ENCODE measurements around the gene CD82.

Gene CD82

DNA sequence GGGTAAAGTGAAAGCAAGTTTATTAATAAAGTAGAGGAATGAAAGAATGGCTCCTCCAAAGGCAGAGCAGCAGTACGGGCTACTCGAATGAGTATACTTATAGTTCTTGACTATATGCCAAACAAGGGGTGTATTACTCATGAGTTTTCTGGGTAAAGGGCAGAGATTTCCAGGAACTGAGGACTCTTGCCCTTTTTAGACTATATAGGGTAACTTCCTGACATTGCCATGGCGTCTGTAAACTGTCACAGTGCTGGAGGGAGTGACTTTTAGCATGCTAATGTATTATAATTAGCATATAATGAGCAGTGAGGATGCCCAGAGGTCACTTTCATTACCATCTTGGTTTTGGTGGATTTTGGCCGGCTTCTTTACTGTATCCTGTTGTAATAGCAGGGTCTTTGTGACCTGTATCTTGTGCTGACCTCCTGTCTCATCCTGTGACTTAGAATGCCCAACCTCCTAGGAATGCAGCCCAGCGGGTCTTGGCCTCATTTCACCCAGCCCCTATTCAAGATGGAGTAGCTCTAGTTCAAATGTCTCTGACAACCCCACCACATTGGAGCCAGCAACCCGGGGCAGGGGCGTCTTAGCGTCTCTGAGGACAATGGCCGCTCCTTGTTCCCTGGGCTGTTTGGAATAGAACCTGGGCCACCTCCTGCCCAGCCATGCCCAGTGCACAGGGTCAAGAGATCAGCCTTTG, 34.9 kb upstream of the CD82 start:
- no peaks in the 10 kb centered on the region for H3K36me3 ChIP-seq (ENCODE audit: insufficient read depth, low read length)
- H3K27ac ChIP-seq, result no peak overlapping the region
- DNase-seq (ENCODE audit: low read depth, low spot score), result no peak
- H3K9me3 ChIP-seq (ENCODE audit: low read depth, low read length), result no peaks in the 10 kb centered on the region
- H3K9ac ChIP-seq (ENCODE audit: insufficient read length), result no peak overlapping the region
- TF ChIP-seq EZH2 (IDR thresholded peaks at IDR 0.05) (no peak), POLR2AphosphoS5 (IDR thresholded peaks at IDR 0.05; ENCODE audit: borderline replicate concordance, low read depth, low read length) (no peak), FOXP2 (optimal IDR thresholded peaks at IDR 0.05; ENCODE audit: control extremely low read depth, extremely low read length, insufficient read depth) (no peak)
- no peak overlapping the region for H3K4me3 ChIP-seq

DNA sequence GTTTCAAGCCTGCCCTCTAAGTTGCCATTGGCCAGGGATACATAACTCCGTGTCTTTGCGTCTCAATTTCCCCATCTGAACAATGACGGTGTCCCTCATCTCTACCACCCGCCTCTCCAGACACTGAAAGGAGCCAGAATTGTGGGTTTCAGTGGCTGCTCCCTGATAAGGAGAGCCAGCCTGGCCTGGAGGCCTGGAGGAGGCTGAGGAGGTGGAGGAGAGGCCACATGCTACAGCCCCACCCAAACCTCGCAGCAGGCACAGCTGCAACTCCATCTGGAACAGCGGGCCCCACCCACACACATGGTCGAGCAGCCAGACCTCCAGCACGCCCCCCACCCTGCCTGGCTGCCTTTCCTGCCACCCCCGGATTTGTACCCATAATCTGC, 34.4 kb upstream of the CD82 start:
- H3K9me3 ChIP-seq (ENCODE audit: low read depth, low read length), result no peaks in the 10 kb centered on the region
- TF ChIP-seq EZH2 (IDR thresholded peaks at IDR 0.05) (no peak), FOXP2 (optimal IDR thresholded peaks at IDR 0.05; ENCODE audit: control extremely low read depth, extremely low read length, insufficient read depth) (no peak), POLR2AphosphoS5 (IDR thresholded peaks at IDR 0.05; ENCODE audit: borderline replicate concordance, low read depth, low read length) (no peak)
- H3K27ac ChIP-seq, result no peak overlapping the region
- no peaks in the 10 kb centered on the region for H3K36me3 ChIP-seq (ENCODE audit: insufficient read depth, low read length)
- DNase-seq (ENCODE audit: low read depth, low spot score), result no peak
- no peak overlapping the region for H3K9ac ChIP-seq (ENCODE audit: insufficient read length)
- H3K4me3 ChIP-seq, result no peak overlapping the region

- Histone ChIP-seq H3K4me3 (no peak overlapping the region), H3K9me3 (ENCODE audit: low read depth, low read length) (no peaks in the 10 kb centered on the region), H3K27ac (no peak overlapping the region), H3K9ac (ENCODE audit: insufficient read length) (no peak overlapping the region), H3K36me3 (ENCODE audit: insufficient read depth, low read length) (no peaks in the 10 kb centered on the region)
- no peak for DNase-seq (ENCODE audit: low read depth, low spot score)
- TF ChIP-seq POLR2AphosphoS5 (IDR thresholded peaks at IDR 0.05; ENCODE audit: borderline replicate concordance, low read depth, low read length), result no peak
- TF ChIP-seq FOXP2 (optimal IDR thresholded peaks at IDR 0.05; ENCODE audit: control extremely low read depth, extremely low read length, insufficient read depth), result no peak
- TF ChIP-seq EZH2 (IDR thresholded peaks at IDR 0.05), result no peak
Measured at GRCh38 chr11:44531636-44532035, 33.8 kb upstream of the CD82 start.

DNA sequence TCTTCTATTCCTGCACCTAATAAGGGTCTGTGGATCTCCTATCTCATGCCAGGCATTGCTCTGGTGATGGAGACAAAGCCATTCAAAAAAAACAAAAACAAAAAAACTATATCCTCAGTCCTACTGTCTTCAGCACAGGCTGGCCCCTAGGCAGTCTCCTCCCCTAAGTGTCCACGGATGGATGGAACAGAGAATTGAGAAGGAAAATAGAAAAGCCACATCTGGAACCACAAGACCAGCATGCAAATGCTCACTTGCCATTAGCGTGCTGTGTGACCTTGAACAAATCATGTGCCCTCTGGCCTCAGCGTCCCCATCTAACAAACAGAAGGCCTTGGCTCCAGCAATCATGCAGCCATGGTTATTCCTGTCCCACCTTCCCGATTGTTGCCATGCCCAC, 32.7 kb upstream of the CD82 start:
- Histone ChIP-seq H3K9ac (ENCODE audit: insufficient read length) (no peak overlapping the region), H3K27ac (no peak overlapping the region), H3K9me3 (ENCODE audit: low read depth, low read length) (no peaks in the 10 kb centered on the region), H3K36me3 (ENCODE audit: insufficient read depth, low read length) (no peaks in the 10 kb centered on the region), H3K4me3 (no peak overlapping the region)
- no peak for DNase-seq (ENCODE audit: low read depth, low spot score)
- no peak for TF ChIP-seq POLR2AphosphoS5 (IDR thresholded peaks at IDR 0.05; ENCODE audit: borderline replicate concordance, low read depth, low read length)
- no peak for TF ChIP-seq EZH2 (IDR thresholded peaks at IDR 0.05)
- TF ChIP-seq FOXP2 (optimal IDR thresholded peaks at IDR 0.05; ENCODE audit: control extremely low read depth, extremely low read length, insufficient read depth), result no peak

GRCh38 chr11:44533921-44534711, 31.3 kb upstream of the CD82 start:
- H3K27ac ChIP-seq, result no peak overlapping the region
- no peak overlapping the region for H3K9ac ChIP-seq (ENCODE audit: insufficient read length)
- no peak overlapping the region for H3K4me3 ChIP-seq
- H3K36me3 ChIP-seq (ENCODE audit: insufficient read depth, low read length), result no peaks in the 10 kb centered on the region
- DNase-seq (ENCODE audit: low read depth, low spot score), result no peak
- no peaks in the 10 kb centered on the region for H3K9me3 ChIP-seq (ENCODE audit: low read depth, low read length)
- no peak for TF ChIP-seq POLR2AphosphoS5 (IDR thresholded peaks at IDR 0.05; ENCODE audit: borderline replicate concordance, low read depth, low read length)
- TF ChIP-seq EZH2 (IDR thresholded peaks at IDR 0.05), result no peak
- no peak for TF ChIP-seq FOXP2 (optimal IDR thresholded peaks at IDR 0.05; ENCODE audit: control extremely low read depth, extremely low read length, insufficient read depth)

DNA sequence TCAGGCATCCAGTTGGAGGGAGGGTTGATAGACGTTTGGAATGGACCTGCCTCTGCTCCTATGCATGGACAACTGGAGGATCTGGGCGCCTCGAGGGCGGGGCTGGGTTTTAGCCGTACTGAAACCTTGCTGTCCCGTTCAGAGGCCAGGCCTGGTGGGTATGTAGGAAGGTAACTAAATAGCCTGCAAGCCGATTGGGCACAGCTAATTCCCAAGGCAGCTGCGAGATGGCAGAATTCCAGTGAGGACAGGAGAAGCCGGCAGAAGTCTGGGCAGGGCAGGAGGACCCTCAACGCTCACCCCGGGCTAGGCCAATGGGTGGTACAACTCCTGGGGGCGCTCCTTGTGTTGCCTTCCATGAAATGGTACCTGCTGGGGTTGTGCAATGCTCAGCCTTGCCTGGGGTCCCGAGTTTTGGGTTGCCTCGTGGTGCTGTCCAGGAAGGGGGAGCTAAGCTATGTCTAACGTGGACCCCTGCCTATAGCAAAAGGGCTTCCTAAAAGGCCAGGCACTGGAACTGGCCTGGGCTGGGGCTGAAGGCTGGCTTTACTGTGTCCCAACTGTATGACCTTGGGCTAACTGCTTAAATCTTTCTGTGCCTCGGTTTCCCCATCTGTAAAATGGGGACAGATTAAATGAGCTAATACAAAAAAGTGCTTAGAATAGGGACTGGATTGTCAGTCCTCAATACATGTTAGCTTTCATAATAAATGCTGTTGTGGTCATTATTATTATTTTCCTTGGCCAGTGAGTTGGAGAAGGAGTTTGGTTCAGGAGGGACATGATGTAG, 30.1 kb upstream of the CD82 start:
- DNase-seq (ENCODE audit: low read depth, low spot score), result no peak

DNA sequence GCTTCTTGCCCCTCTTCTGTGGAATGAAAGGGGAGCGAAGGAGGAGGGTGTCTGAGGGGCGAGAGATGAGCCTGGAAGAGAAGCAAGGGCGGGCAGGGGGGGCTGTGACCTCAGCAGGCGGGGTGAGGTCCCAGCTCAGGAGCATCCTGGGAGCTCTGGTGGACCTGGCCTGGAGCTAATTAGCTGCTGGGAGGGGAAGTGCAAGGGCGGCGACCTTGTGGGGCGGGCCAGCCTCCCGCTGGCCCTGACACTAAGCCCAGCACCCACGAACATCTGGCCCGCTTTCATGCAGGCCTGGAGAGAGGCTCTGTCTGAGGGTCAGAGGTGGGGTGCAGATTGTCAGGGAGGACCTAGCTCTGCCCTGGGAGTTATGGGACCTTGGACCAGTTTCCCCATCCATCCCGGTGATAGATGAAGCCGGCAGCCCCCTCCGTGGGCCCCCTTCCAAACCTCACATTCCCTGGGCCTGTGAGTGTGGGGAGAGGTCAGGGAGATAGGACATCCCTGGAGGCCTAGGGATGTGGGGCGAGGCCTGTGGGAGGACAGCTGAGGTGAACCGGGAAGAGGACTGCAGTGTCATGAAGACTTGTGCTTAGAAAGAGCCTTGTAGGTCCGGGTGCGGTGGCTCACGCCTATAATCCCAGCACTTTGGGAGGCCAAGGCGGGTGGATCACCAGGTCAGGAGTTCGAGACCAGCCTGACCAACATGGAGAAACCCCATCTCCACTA, 28.5 kb upstream of the CD82 start:
- H3K4me3 ChIP-seq, result no peak overlapping the region
- H3K9ac ChIP-seq (ENCODE audit: insufficient read length), result no peak overlapping the region
- H3K27ac ChIP-seq, result no peak overlapping the region

More for the DNA sequence above, 30.1 kb upstream of the CD82 start:
- no peak overlapping the region for H3K27ac ChIP-seq
- H3K4me3 ChIP-seq, result no peak overlapping the region
- H3K9ac ChIP-seq (ENCODE audit: insufficient read length), result no peak overlapping the region
- H3K36me3 ChIP-seq (ENCODE audit: insufficient read depth, low read length), result no peaks in the 10 kb centered on the region
- TF ChIP-seq POLR2AphosphoS5 (IDR thresholded peaks at IDR 0.05; ENCODE audit: borderline replicate concordance, low read depth, low read length), result no peak
- TF ChIP-seq FOXP2 (optimal IDR thresholded peaks at IDR 0.05; ENCODE audit: control extremely low read depth, extremely low read length, insufficient read depth), result no peak
- TF ChIP-seq EZH2 (IDR thresholded peaks at IDR 0.05), result no peak
- no peaks in the 10 kb centered on the region for H3K9me3 ChIP-seq (ENCODE audit: low read depth, low read length)

More for the DNA sequence above, 28.5 kb upstream of the CD82 start:
- no peak for TF ChIP-seq EZH2 (IDR thresholded peaks at IDR 0.05)
- TF ChIP-seq POLR2AphosphoS5 (IDR thresholded peaks at IDR 0.05; ENCODE audit: borderline replicate concordance, low read depth, low read length), result no peak
- TF ChIP-seq FOXP2 (optimal IDR thresholded peaks at IDR 0.05; ENCODE audit: control extremely low read depth, extremely low read length, insufficient read depth), result no peak
- Histone ChIP-seq H3K36me3 (ENCODE audit: insufficient read depth, low read length) (no peaks in the 10 kb centered on the region), H3K9me3 (ENCODE audit: low read depth, low read length) (no peaks in the 10 kb centered on the region)
- DNase-seq (ENCODE audit: low read depth, low spot score), result no peak

All from SK-N-MC (cell line).